Measurements from ENCODE around the gene SIGLEC8. TPM values are rescaled to one million over a fixed set of nuclear protein-coding genes. Genes with fewer than 3 reads are reported as not detected.

Gene SIGLEC8
- total RNA-seq, 1 donor from 2014 or later, result 0.13 TPM

DNA sequence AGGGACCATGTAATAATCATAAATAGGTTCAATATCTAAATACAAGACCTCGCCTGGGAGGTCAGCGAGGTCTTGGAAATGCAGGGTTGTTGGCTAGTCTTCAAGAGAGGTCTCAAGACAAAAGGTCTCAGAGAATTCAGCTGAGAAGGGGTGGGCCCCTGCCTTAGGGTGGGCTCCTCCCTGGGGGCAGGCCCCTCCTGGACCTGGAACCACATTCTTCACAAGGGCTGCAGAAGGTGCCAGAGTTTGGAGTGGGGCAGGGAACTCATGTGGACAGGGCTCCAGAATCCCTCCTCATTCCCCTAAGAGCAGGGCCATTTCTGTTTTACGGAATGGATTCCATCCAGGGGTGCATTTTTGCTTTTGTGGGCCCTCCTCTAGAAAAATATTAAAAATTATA lies 30.2 kb upstream of the SIGLEC8 start:
- intact Hi-C loops (cut with micrococcal nuclease), result no loop called here
- peaks cover 9% of the 10 kb centered on the region for H3K4me1 Mint-ChIP-seq (ENCODE audit: low read depth)

DNA sequence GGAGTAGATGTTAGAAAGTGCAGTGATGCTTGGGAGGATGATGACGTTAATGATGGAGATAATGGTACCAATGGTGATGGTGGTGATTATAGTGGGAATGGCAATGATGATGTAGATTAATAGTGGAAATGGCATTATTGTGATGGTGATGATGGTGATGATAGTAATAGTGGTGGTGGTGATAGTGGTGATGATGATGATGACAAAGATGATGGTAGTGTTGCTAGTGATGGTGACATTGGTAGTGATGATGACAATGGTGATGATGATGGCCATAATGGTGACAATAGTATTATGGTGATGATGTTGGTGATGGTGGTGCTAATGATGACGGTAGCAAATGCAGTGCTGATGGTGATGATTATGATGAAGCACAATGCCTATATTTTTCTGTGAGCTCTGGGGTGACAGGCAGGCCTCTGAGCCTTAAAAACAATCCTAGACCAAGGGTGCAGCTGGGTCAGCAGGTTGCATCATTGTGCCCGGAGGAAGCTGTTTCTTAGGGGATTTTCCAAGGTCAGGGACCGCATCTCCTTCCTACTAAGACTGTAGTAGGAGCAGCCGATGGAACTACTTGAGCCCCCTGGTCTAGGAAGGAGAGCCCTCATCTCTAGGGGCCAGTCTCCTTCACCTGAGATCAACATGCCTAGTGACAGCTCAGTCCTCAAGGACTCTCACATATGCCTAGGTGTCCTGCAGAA lies 27.9 kb upstream of the SIGLEC8 start:
- Mint-ChIP-seq H3K36me3 (ENCODE audit: low read depth) (no peaks in the 10 kb centered on the region), H3K27ac (no peak overlapping the region), H3K27me3 (ENCODE audit: insufficient read depth) (no peaks in the 10 kb centered on the region), H3K9me3 (peaks cover 5% of the 10 kb centered on the region), H3K4me1 (ENCODE audit: low read depth) (peaks cover 8% of the 10 kb centered on the region), H3K4me3 (no peak overlapping the region)
- no peak for DNase-seq (ENCODE audit: low spot score)
- intact Hi-C loops (cut with micrococcal nuclease), result no loop called here

More for the DNA sequence above, 30.2 kb upstream of the SIGLEC8 start:
- DNase-seq (ENCODE audit: low spot score), result no peak
- Mint-ChIP-seq H3K4me3 (no peak overlapping the region), H3K27me3 (ENCODE audit: insufficient read depth) (no peaks in the 10 kb centered on the region), H3K9me3 (peaks cover 9% of the 10 kb centered on the region), H3K27ac (no peak overlapping the region), H3K36me3 (ENCODE audit: low read depth) (peaks cover 2% of the 10 kb centered on the region)

DNA sequence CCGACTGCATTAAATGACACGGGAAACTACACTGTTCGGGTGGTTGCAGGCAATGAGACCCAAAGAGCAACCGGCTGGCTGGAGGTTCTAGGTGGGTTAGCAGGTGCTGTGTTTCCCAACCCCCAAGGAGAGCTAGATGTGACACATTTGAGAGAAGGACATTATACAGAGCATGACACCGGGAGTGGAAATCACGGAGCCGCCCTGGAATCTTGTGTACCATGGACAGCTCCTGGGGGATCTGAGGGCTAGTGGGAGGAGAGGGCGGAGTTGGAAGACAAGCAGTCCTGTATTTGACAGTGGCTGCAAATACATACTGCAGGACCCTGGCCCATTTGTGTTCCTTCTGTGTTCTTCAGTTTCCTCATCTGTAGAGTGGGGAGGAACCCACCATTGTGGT lies 22.3 kb upstream of the SIGLEC8 start:
- Mint-ChIP-seq H3K4me3 (no peak overlapping the region), H3K27me3 (ENCODE audit: insufficient read depth) (peaks cover 11% of the 10 kb centered on the region), H3K27ac (no peak overlapping the region), H3K36me3 (ENCODE audit: low read depth) (peaks cover 2% of the 10 kb centered on the region), H3K9me3 (peaks cover 4% of the 10 kb centered on the region), H3K4me1 (ENCODE audit: low read depth) (peaks cover 24% of the 10 kb centered on the region)
- no peak for DNase-seq (ENCODE audit: low spot score)
- intact Hi-C loops (cut with micrococcal nuclease), result no loop called here

DNA sequence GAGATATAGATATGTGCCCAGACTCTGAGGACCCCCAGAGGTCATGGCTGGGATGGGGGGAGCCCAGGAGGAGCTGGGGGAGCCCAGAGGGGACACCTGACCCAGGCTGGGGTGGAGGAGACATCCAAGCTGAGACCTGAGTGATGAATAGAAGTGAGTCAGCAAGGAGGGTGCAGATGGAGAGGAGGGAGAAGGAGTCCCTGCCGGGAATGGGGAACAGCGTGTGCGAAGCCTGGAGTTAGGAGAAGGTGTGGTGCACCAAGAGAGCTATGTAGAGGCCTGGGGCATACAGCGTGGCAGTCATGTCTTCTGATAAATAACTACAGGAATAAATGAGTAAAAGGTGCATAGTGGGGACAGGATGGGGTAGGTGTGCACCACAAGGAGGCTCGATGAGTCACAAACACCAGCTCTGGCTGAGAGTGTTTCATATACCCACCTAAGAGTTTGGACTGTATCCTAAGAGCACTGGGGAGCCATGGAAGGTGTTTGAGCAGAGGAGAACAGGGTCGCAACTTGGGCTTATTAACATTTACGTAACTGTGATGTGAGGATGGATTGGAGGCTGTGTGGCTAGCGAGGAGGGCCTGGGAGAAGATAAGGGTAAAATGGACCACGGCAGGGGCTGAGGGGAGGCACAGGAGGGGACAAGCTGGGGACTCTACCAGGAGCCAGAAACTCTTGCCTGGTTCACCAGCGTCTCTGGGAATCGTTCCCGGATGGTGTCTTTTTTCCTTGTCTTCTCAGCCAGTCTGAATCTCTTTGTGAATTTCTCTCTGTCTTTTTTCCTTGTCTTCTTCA lies 21.5 kb upstream of the SIGLEC8 start:
- Mint-ChIP-seq H3K36me3 (ENCODE audit: low read depth) (peaks cover 2% of the 10 kb centered on the region), H3K4me1 (ENCODE audit: low read depth) (peaks cover 25% of the 10 kb centered on the region), H3K27ac (peak overlapping the region; percentile 76), H3K4me3 (no peak overlapping the region), H3K27me3 (ENCODE audit: insufficient read depth) (peaks cover 13% of the 10 kb centered on the region), H3K9me3 (peaks cover 4% of the 10 kb centered on the region)
- intact Hi-C loops (cut with micrococcal nuclease), result loop anchor here (1.0 kb wide), 2 partner anchors 10 to 37 kb away; no protein-coding TSS in a partner anchor
- DNase-seq (ENCODE audit: low spot score), result no peak

DNA sequence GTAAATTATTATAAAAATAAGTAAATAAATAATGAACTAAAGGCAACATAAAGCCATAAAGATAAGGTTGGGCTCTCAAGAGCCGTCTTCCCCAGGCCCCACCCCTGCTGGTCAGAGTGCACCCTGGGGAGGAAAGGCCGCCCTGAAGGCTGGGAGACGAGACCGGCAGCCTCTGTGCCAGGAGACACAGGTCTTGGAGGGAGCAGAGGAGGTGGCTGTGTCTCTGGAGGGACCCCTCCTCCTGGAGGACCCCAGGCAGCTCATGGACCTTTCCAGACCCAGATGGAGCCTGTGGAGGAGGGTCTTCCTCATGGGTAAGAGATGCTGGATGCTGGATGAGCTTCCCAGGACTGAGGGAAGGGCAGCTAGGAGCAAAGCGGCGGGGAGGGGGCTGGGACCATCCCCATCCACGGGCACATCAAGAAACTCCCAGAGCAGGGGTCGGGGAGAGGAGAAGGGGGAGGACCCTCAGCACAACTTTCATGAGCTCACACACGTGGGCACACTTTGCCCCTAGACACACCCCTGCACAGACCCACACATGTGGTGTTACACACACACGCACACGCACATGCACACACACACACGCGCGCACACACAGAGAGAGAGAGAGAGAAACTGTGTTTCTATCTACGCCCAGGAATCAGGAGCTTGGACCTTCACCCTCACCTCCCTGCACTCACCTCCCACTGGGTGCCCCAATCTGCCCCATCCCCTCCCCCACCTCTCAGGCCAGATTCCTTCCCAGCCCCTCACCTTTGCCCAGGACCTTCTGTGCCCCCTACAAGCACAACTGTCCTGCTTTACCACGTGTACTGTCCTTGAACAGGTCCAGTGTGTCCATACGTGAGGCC lies 20.4 kb upstream of the SIGLEC8 start, which contains the start of gene CEACAM18:
CEACAM18 (plus strand) TSS at position 159 of the 854 bp plus-strand sequence.
- peak within 1 kb of the TSS; percentile 15 for H3K27ac Mint-ChIP-seq
- intact Hi-C loops (cut with micrococcal nuclease), result loop anchor here (1.0 kb wide), 2 partner anchors 11 to 36 kb away; no protein-coding TSS in a partner anchor
- peaks cover 13% of the 10 kb centered on the region for H3K27me3 Mint-ChIP-seq (ENCODE audit: insufficient read depth)
- peaks cover 2% of the 10 kb centered on the region for H3K36me3 Mint-ChIP-seq (ENCODE audit: low read depth)
- H3K4me1 Mint-ChIP-seq (ENCODE audit: low read depth), result peaks cover 30% of the 10 kb centered on the region
- no peak within 1 kb of the TSS for H3K4me3 Mint-ChIP-seq
- no peak for DNase-seq (ENCODE audit: low spot score)
- peaks cover 4% of the 10 kb centered on the region for H3K9me3 Mint-ChIP-seq

DNA sequence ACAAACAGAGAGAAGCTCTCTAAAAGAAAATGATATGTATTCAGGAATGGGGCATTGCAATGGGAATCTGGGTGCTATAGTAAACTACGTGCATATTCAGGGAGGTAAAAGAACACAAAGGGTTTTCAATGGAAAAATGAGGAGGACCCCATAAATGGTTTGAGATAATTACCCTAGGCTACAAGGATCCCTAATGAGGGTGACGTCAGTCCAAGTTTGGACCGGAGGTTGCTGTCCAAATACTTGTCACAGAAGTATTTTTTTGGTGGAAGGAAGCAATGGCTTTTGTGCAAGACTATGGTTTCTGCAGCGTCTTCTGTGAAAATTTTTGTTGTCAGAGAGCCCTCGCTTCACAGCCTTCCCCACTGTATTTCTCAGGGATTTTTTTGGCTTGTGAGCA lies 19.1 kb upstream of the SIGLEC8 start:
- Mint-ChIP-seq H3K36me3 (ENCODE audit: low read depth) (peaks cover 2% of the 10 kb centered on the region), H3K27ac (peak overlapping the region; percentile 15), H3K27me3 (ENCODE audit: insufficient read depth) (peaks cover 18% of the 10 kb centered on the region), H3K4me3 (no peak overlapping the region), H3K4me1 (ENCODE audit: low read depth) (peaks cover 43% of the 10 kb centered on the region), H3K9me3 (peaks cover 4% of the 10 kb centered on the region)
- no peak for DNase-seq (ENCODE audit: low spot score)
- intact Hi-C loops (cut with micrococcal nuclease), result no loop called here

DNA sequence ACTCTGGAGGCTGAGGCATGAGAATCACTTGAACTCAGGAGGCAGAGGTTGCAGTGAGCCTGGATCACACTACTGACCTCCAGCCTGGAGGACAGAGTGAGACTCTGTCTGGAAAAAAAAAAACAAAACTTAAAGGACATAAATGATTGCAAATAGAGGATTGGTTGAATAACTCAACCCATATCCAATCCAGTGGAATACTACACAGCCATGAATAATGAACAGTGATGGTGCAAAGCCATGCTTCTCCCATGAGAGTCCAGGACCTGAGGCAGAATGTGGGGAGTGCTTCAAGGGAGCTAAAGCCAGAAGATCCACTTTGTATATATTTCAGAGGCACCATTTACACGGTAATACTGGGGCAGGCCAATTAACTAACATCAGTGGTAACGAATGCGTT lies 17.9 kb upstream of the SIGLEC8 start:
- intact Hi-C loops (cut with micrococcal nuclease), result no loop called here
- Mint-ChIP-seq H3K27me3 (ENCODE audit: insufficient read depth) (peaks cover 18% of the 10 kb centered on the region), H3K9me3 (peaks cover 4% of the 10 kb centered on the region), H3K4me3 (no peak overlapping the region), H3K4me1 (ENCODE audit: low read depth) (peaks cover 45% of the 10 kb centered on the region), H3K36me3 (ENCODE audit: low read depth) (peaks cover 2% of the 10 kb centered on the region), H3K27ac (no peak overlapping the region)
- DNase-seq (ENCODE audit: low spot score), result no peak

DNA sequence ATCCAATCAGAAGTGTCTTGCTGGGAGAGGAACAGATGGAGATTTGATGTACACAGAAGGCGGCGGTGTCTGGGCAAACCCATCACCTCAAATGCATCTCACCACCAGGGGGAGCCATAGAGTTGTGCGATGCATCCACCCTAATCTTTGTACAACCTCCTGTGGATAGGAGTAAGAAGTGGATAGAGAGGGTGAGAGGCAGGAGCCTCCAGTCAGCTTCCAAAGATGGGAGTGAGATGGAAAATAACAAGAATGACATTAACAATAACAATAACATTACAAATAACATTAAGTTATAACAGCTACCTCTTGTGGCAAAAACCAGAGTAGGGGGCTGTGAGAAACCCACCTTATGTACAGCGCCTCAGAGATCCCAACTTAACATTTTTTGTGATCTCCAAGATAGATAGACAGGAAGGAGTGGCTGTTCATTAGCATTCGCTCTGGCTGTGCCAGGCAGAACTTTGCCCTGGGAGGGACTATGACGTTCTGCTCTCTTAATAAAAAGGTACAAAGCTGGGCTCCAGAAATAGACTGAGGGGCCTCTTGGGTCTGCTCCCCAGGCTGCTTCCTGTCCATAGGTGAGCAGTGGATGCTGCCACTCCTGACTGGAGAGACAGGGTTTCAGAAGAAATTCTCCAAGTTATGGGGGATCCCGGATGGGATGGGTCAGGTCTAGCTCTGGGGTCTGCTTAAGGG lies 14.9 kb upstream of the SIGLEC8 start:
- no peak overlapping the region for H3K4me3 Mint-ChIP-seq
- H3K27me3 Mint-ChIP-seq (ENCODE audit: insufficient read depth), result peaks cover 9% of the 10 kb centered on the region
- H3K27ac Mint-ChIP-seq, result peak overlapping the region; percentile 55
- no peaks in the 10 kb centered on the region for H3K9me3 Mint-ChIP-seq
- H3K4me1 Mint-ChIP-seq (ENCODE audit: low read depth), result peaks cover 31% of the 10 kb centered on the region
- no peaks in the 10 kb centered on the region for H3K36me3 Mint-ChIP-seq (ENCODE audit: low read depth)
- intact Hi-C loops (cut with micrococcal nuclease), result loop anchor here (1.0 to 2.0 kb wide), 5 partner anchors 32 to 184 kb away; no protein-coding TSS in a partner anchor
- DNase-seq (ENCODE audit: low spot score), result peak; percentile 63

DNA sequence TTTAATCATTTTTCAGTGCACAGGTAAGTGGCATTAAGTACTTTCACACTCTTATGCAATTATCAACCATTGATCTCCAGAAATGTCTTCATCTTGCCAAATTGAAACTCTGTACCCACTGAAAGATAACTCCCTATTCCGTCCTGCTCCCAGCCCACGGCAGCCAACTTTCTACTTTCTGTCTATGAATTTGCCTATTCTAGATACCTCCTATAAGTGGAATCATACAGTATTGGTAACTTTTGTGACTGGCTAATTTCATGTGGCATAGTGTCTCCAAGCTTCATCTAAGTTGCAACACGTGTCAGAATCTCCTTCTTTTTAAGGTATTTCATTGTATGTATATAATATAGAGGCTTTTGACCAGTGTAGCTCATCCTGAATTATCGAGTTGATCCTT lies 14.4 kb upstream of the SIGLEC8 start:
- Mint-ChIP-seq H3K4me1 (ENCODE audit: low read depth) (peaks cover 36% of the 10 kb centered on the region), H3K9me3 (no peaks in the 10 kb centered on the region), H3K4me3 (no peak overlapping the region), H3K36me3 (ENCODE audit: low read depth) (no peaks in the 10 kb centered on the region), H3K27me3 (ENCODE audit: insufficient read depth) (peaks cover 8% of the 10 kb centered on the region), H3K27ac (no peak overlapping the region)
- intact Hi-C loops (cut with micrococcal nuclease), result loop anchor here (1.0 to 2.0 kb wide), 5 partner anchors 32 to 185 kb away; no protein-coding TSS in a partner anchor
- DNase-seq (ENCODE audit: low spot score), result no peak

DNA sequence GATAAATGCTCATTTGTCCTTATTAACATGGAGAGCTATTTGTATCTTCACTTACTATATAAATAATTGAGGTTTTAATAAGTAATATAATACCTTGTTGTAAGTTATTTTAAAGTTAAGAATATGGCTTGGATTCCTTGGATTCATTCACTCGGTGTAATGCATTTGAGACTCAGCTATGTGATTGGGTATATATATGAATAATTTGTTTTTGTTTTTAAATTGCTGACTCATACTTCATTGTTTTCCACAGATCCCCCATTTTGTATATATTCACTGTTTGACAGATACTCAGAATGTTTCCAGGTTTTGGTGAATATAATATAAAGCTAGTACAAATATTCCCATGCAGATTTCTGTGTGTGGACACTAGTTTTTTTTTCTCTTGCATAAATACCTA lies 13.3 kb upstream of the SIGLEC8 start:
- no peaks in the 10 kb centered on the region for H3K9me3 Mint-ChIP-seq
- peaks cover 18% of the 10 kb centered on the region for H3K27me3 Mint-ChIP-seq (ENCODE audit: insufficient read depth)
- no peaks in the 10 kb centered on the region for H3K36me3 Mint-ChIP-seq (ENCODE audit: low read depth)
- no peak for DNase-seq (ENCODE audit: low spot score)
- H3K27ac Mint-ChIP-seq, result no peak overlapping the region
- intact Hi-C loops (cut with micrococcal nuclease), result no loop called here
- H3K4me3 Mint-ChIP-seq, result no peak overlapping the region
- H3K4me1 Mint-ChIP-seq (ENCODE audit: low read depth), result peaks cover 47% of the 10 kb centered on the region

DNA sequence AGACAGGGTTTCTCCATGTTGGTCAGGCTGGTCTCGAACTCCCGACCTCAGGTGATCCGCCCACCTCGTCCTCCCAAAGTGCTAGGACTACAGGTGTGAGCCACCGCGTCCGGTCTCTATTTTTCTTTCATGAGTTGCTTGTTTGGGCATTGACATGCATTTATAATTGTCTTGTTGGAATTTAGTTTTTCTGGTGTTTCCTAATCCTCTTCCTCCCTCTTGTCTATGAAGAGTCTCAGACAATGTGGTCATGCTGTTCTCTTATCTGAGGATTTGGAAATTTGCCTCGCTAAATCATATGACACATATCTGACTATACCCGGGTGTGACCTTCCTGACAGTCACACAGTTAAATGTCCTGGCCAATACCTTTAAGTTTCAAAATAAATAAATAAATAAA lies 12.7 kb upstream of the SIGLEC8 start:
- Mint-ChIP-seq H3K9me3 (no peaks in the 10 kb centered on the region), H3K4me3 (no peak overlapping the region), H3K27me3 (ENCODE audit: insufficient read depth) (peaks cover 21% of the 10 kb centered on the region), H3K36me3 (ENCODE audit: low read depth) (no peaks in the 10 kb centered on the region), H3K4me1 (ENCODE audit: low read depth) (peaks cover 53% of the 10 kb centered on the region), H3K27ac (no peak overlapping the region)
- DNase-seq (ENCODE audit: low spot score), result no peak
- intact Hi-C loops (cut with micrococcal nuclease), result no loop called here

DNA sequence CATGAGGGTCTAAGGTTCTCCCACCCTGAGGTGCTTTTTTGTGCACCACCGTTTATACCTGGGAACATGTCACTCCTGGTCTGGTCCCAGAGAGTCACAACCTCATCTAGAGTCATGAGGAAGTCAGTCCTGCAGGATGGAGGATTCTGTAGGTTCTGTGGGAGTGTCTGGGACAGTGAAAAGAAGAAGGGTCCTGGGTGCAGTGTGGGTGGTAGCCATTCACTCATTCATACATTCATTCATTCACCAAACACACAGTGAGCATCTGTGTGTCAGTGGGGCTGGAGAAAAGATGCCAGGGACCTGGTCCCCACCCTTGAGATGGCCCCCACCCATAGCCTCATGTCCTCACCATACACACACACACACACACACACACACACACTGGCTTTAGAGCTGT lies 11.4 kb upstream of the SIGLEC8 start:
- H3K27ac Mint-ChIP-seq, result no peak overlapping the region
- no peaks in the 10 kb centered on the region for H3K36me3 Mint-ChIP-seq (ENCODE audit: low read depth)
- no peak overlapping the region for H3K4me3 Mint-ChIP-seq
- intact Hi-C loops (cut with micrococcal nuclease), result no loop called here
- DNase-seq (ENCODE audit: low spot score), result no peak
- H3K27me3 Mint-ChIP-seq (ENCODE audit: insufficient read depth), result peaks cover 25% of the 10 kb centered on the region
- peaks cover 51% of the 10 kb centered on the region for H3K4me1 Mint-ChIP-seq (ENCODE audit: low read depth)
- H3K9me3 Mint-ChIP-seq, result no peaks in the 10 kb centered on the region
